Measurements from ENCODE around the gene PIK3AP1.

DNA sequence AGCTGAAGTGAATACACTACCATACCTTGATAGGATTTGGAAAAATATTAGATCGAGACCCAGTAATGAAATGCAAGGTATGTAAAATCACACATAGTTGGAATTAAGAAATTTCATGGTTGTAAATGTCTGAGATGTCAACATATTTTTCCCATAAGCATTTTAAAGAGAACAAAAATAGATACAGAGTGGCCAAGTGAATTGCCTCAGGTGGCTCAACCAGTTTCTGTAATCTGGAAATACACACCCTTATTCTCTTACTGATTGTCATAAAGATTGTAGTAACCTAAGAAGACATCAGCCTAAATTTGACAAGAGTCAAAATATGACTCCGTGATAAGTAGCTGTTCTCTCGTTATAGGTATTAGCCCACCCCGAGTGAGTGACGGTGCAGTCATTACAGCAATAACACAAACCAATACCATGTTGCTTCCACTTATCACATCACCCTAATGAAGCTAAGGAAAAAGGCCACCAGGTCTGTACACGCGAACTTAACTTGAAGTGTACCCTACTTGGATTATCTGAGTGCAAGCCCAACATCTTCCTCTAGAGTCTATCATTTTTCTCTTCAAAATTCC is 23.4 kb downstream of the PIK3AP1 start:
- TF ChIP-seq, protein P1, sequence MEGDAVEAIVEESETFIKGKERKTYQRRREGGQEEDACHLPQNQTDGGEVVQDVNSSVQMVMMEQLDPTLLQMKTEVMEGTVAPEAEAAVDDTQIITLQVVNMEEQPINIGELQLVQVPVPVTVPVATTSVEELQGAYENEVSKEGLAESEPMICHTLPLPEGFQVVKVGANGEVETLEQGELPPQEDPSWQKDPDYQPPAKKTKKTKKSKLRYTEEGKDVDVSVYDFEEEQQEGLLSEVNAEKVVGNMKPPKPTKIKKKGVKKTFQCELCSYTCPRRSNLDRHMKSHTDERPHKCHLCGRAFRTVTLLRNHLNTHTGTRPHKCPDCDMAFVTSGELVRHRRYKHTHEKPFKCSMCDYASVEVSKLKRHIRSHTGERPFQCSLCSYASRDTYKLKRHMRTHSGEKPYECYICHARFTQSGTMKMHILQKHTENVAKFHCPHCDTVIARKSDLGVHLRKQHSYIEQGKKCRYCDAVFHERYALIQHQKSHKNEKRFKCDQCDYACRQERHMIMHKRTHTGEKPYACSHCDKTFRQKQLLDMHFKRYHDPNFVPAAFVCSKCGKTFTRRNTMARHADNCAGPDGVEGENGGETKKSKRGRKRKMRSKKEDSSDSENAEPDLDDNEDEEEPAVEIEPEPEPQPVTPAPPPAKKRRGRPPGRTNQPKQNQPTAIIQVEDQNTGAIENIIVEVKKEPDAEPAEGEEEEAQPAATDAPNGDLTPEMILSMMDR (IDR thresholded peaks at IDR 0.05), result no peak
- TF ChIP-seq POLR2A (IDR thresholded peaks at IDR 0.05), result no peak

All from right lobe of liver (tissue), 4 donors.